LNCAP (cell line): ENCODE results near the gene OSBPL1A.

Source experiments
- CTCF ChIP-seq: fragments of 450-650 bp; IDR thresholded peaks from 2 replicates; pipeline ENCODE4 v1.5.1; 2017; ENCODE audit warnings: mild to moderate bottlenecking

OSBPL1A gene

GRCh38 chr18:24189007-24189528, 208.6 kb downstream of the OSBPL1A start:
- no peak for TF ChIP-seq CTCF

GRCh38 chr18:24188120-24188519, 209.5 kb downstream of the OSBPL1A start:
- TF ChIP-seq CTCF: no peak

GRCh38 chr18:24187689-24188088, 209.9 kb downstream of the OSBPL1A start:
- TF ChIP-seq CTCF: no peak

GRCh38 chr18:24187049-24187448, 210.6 kb downstream of the OSBPL1A start:
- TF ChIP-seq CTCF: no peak

- no peak for TF ChIP-seq CTCF
Measured at GRCh38 chr18:24185805-24186204, 211.8 kb downstream of the OSBPL1A start.

GRCh38 chr18:24181806-24182205, 215.8 kb downstream of the OSBPL1A start:
- no peak for TF ChIP-seq CTCF

GRCh38 chr18:24180048-24180447, 217.6 kb downstream of the OSBPL1A start:
- TF ChIP-seq CTCF: no peak

- TF ChIP-seq CTCF: no peak
Measured at GRCh38 chr18:24177499-24178133, 220.0 kb downstream of the OSBPL1A start.
